GM19099 (cell line): Measurements from ENCODE around the gene ECD.
A peak's percentile ranks its signal among the peaks of the same experiment; 100 is the strongest.

Experiments
- POLR2A ChIP-seq: IDR thresholded peaks from 3 replicates; pipeline ENCODE4 v1.6.1; 2011; ENCODE audit warnings: low read depth; ENCODE audit not compliant: insufficient read length; ENCODE audit errors: extremely low read depth

ECD gene

DNA sequence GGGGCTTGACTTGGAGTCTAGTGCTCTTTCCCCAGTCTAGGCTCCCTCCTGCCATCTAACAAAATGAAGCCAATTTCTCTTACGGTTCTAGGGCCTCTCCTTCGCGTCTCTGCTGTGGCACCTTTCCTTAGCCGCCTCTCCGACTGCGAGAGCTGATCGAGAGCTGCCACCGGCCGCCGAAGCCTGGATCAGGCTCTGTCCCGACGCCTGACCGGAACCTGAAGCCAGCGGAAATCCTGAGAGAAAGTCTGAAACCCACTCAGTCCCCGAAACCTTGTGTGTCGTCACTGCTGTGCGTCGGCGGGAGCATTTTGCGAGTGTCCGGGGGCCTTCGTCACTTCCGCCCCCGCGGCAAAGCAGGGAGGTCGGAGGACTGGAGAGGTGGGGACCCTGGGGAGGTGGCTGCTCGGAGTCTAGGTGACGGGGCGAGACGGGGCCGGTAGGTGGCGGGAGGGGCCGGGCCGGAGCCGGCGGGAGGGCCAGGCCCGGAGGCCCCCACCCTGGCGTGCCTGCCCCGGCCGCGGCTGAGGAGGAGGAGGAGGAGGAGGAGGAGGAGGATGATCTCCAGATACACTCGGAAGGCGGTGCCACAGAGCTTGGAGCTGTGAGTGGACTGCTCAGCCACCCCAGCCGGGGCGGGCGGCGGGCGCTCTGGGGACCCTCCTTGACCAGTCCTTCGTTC is at the start of gene ECD, which contains the start of gene FAM149B1:
Gene ECD (minus strand): TSS at position 226 of the 682 bp plus-strand sequence. CDS start 4,071 bp downstream, outside the sequence.
Gene FAM149B1 (plus strand): TSS at position 337 of the 682 bp plus-strand sequence. CDS start 221 bp downstream, at position 558.
- TF ChIP-seq POLR2A, result peak; percentile 96

DNA sequence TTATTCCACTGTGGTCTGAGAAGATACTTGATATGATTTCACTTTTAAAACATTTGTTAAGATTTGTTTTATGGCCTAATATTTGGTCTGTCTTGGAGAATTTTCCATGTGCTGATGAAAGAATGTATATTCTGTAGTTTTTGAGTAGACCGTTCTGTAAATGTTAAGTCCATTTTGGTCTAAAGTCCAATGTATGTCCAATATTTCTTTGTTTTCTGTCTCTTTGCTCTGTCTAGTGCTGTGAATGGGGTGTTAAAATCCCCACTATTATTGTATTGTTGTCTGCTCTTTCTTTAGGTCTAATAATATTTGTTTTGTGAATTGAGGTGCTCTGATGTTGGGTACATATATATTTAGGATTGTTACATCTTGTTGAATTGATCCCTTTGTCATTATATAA is 47.9 kb upstream of the ECD start:
- TF ChIP-seq POLR2A, result no peak

DNA sequence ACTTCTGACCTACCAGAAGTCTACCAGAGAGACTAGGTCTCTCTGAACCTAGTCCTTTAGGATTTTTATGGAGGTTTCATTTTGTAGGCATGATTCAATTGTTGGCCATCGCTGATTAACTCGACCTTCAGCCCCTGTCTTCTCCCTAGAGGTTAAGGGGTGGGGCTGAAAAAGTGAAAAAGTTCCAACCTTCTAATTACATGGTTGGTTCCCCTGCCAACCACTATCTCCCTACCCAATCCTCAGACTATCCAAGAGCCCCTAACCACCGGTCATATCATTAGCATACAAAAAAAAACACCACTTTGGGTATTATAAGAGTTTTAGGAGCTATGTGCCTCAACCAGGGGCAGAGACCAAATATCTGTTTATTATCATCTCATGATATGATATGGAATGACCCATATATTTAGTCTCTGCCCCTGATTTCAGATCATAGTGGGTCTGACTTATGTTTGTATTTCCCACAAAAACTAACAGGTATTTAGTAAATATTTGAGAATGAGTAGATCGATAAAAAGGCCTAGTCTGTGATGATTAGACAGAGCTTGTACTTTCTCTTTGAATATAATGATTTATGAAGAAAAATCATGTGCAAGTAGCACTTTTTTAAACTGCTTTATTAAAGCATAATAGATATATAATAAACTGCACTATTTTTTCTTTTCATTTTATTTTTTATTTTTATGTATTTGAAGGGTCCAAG is 43.5 kb upstream of the ECD start:
- TF ChIP-seq POLR2A, result no peak

DNA sequence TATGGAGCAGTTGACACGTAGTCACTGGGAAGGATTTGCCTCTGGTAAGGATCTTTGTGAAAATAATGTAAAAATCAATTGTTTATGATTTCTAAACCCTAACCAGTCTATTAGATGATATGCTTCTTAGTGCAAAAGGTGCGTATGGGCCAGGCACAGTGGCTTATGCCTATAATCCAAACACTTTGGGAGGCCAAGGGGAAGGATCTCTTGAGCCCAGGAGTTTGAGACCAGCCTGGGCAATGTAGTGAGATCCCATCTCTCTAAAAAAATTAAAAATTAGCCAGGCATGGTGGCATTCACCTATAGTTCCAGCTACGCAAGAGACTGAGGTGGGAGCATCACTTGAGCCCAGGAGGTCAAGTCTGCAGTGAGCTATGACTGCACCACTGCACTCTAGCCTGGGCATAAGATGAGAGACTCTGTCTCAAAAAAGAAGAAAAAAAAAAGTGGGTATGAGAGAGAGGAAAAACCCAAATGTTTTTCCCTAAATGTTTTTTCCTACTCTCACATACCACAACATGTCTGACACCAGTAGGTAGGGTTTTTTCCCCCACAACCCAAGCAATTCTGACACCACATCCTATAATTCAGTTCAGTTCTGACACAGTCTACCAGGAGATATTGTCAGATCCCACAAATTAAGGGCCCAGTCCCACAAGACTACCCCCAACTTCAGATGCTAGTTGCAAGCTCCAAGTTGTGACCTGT is 42.7 kb upstream of the ECD start:
- no peak for TF ChIP-seq POLR2A

DNA sequence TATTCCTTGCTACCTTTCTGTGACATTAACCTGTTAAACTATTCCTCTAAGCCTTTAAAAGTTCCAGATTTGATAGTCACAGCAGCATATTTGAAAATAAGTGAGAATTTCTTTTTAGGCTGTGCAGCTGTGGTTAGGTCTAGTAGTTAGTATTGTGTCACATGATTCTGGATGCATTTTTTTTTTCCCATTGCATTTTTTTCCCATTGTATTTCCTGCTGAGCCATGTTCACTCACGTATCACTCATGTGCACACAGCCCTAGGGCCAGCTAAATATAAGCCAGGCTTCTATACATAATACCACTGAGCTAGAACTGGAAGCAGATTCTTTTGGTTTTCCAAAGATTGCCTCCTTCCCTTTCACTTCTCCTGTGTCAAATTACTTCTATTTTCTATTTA is 41.9 kb upstream of the ECD start:
- TF ChIP-seq POLR2A, result no peak

DNA sequence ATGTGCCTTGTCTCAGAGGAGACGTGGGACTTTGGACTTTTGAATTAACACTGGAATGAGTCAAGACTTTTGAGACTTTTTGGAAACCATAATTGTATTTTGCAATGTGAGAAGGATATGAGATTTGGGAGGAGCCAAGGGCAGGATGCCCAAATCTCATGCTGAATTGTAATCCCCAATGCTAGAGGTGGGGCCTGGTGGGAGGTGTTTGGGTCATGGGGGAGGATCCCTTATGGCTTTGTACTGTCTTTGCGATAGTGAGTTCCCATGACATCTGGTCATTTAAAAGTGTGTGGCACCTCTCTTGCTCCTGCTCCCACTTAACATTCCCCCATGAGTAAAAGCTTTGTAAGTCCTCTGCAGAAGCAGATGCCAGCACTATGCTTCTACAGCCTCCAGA is 40.1 kb upstream of the ECD start:
- no peak for TF ChIP-seq POLR2A

DNA sequence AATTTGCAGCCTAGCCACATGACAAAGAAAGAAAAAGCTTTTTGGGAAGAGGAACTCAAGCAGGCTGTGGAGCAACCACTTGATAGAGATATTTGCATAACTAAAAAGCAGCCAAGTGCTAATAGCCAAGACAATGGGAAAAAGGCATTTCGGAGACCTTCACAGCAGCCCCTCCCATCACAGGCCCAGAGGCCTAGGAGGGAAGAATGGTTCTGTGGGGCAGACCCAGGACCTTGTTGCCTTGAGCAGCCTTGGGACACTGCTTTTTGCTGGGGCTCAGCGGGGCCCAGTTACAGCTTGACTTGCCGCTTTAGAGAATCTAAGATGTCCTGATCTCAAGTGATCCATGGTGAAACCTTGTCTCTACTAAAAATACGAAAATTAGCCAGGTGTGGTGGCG is 38.6 kb upstream of the ECD start:
- TF ChIP-seq POLR2A, result no peak

DNA sequence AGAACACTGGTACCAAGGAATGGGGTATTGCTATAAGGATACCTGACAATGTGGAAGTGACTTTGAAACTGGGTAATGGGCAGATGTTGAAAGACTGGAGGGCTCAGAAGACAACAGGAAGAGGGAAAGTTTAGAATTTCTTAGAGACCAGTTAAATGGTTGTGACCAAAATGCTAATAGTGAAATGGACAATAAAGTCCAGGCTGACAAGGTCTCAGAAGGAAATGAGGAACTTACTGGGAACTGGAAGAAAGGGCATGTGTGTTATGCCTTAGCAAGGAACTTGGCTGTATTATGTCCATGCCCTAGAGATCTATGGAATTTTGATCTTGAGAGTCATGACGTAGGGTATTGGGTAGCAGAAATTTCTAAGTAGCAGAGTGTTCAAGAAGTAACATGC is 38.1 kb upstream of the ECD start:
- no peak for TF ChIP-seq POLR2A

DNA sequence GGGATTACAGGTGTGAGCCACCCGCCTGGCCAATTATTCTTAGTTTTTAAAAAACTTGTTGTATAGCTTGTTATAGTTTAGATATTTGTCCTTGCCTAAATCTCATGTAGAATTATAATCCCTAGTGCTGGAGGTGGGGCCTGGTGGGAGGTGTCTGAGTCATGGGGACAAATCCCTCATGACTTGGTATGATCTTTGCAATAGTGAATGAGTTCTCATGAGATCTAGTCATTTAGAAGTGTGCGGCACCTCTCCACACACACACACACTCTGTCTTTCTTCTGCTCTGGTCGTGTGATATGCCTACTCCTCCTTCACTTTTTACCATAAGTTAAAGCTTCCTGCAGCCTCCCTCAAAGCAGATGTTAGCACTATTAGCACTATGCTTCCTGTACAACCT is 37.3 kb upstream of the ECD start:
- no peak for TF ChIP-seq POLR2A

DNA sequence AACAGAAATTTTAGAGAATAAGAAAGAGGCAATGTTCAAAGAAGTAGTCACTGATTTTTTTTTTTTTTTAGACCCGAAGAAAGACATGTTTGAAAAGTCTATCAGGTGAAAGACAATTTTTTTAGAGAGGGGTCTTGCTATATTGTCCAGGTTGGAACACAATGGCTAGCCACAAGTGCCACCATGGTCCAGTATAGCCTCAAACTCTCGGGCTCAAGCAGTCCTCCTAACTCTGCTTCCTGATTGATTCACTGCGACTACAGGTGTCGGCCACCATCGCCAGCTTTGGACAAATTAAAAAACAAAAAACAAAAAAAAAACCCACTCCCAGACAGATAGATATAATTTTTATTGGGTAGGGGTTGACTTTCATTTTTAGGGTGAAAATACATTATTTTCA is 22.4 kb upstream of the ECD start:
- no peak for TF ChIP-seq POLR2A

DNA sequence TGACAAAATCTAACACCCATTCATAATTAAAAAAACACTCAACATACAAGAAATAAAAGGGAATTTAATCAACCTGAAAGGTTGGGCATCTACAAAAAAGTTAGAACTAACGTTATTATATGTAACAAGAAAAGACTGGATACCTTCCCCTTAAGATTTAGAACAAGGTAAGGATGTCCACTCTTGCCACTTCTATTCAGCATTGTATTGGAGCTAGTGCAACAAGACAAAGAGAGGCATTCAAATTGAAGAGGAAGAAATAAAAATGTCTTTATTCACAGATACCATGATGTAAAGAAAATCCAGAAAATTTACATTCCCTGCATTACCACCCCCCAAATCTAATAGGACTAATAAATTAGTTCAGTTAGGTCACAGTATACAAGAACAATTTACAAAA is 18.5 kb upstream of the ECD start:
- TF ChIP-seq POLR2A, result no peak

DNA sequence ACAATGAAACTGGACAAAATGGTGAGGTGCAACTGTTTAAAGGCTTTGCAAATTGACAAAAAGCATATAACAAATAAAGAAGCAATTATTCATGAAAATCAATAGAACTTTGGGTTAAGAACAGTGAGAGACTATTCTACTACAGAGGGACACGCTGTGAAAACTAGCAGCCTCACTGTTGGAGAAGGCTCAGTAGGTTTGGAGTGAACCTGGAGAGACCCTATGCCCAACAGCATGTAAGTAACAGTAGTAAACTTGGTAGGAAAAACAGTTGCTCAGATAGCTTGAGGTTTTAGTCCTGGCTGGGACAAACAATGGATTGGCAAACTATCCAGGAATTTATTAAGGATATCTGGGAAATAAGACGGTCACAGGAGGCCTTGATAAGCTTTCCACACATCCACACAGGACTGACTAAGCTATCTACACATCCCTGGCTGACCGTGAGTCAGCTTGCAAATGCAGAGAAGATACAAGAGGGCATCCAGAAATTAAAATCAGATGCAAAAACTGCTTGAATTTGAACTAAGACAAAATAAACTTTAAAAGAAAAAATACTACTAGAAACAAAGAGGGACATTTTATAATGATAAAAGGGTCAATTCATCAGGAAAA is 16.0 kb upstream of the ECD start:
- TF ChIP-seq POLR2A, result no peak

DNA sequence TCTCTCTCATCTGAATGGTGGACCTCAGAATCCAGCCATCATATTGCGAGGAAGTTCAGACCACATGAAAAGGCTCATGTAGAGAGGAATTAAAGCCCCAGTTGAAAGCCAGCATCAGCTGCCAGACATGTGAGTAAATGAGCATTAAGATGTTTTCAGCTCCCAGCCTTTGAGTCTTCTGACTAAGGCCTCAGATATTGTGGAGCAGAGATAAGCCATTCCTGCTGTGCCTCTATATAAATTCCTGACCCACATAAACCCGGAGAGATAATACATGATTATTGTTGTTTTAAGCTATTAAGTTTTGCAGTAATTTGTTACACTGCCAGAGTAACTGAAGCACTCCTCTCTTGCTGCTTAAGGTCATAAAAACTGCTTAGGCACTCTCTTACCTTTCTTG is 14.8 kb upstream of the ECD start:
- TF ChIP-seq POLR2A, result no peak

DNA sequence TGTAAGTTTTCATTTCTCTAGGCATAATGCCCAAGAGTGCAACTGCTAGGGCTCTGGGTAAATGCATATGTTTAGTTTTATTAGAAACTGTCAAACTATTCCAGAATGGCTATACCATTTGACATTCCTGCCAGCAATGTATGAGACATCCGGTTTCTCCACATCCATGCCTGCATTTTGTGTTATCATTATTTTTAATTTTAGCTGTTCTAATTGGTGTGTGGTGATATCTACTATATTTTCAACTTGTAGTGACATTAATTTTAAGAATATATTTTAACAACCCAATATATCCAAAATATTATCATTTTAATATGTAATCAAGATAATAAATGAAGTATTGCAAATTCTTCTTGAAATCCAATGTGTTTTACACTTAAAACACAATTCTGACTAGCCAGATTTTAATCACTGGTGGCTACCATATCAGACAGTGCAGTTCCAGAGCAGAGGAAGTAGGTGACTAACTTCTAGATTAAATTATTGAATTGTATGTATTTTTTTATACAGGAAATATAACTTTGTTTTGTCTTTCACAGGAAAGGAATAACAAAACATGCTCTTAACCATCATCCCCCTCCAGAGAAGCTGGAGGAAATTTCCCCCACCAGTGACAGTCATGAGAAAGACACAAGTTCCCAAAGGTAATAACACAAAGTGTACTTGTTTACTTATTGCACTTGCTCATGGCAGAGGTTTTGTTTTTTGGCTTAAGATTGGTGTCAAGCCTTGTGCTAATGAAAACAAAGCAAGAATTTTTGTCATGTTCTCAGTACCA is 6.5 kb upstream of the ECD start:
- no peak for TF ChIP-seq POLR2A

DNA sequence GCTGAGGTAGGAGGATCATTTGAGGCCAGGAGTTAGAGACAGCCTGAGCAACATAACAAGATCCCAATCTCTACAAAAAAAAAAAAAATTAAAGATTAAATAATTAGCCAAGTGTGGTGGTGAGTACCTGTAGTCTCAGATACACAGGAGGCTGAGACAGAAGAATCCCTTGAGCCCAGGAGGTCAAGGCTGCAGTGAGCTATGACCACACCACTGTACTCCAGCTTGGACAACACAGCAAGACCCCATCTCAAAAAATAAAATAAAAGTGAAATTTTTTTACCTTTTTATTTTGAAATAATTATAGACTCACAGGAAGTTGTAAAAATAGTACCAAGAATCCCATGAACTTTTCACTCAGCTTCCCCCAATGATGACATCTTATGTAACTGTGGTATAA is 5.1 kb upstream of the ECD start:
- TF ChIP-seq POLR2A, result no peak
